H9 (cell line): Measurements from ENCODE around the gene FBN2. TPM values are rescaled to one million over a fixed set of nuclear protein-coding genes. Genes with fewer than 3 reads are reported as not detected.

Source experiments
- DNase-seq: peaks from one replicate; pipeline ENCODE4 v3.0.0-alpha.2; 2017
- H2AFZ ChIP-seq: one replicate; pipeline ENCODE4 v1.6.1; 2013; ENCODE audit warnings: mild to moderate bottlenecking, low read length, control low read depth, moderate library complexity
- H2AK5ac ChIP-seq: 2 replicates; pipeline ENCODE4 v1.6.1; 2013; ENCODE audit warnings: low read length, control low read depth, mixed read lengths; ENCODE audit not compliant: insufficient read length
- H2BK120ac ChIP-seq: one replicate; pipeline ENCODE4 v1.6.1; 2013; ENCODE audit warnings: low read depth, mild to moderate bottlenecking, low read length, control low read depth, inconsistent platforms; ENCODE audit not compliant: poor library complexity, severe bottlenecking
- H2BK12ac ChIP-seq: 2 replicates; pipeline ENCODE4 v1.6.1; 2013; ENCODE audit warnings: low read length, control low read depth, mixed read lengths, low read depth; ENCODE audit not compliant: insufficient read length
- H2BK15ac ChIP-seq: 2 replicates; pipeline ENCODE4 v1.6.1; 2013; ENCODE audit warnings: low read depth, low read length, control low read depth
- H2BK20ac ChIP-seq: one replicate; pipeline ENCODE4 v1.6.1; 2013; ENCODE audit warnings: low read depth, mild to moderate bottlenecking, low read length, control low read depth, inconsistent platforms; ENCODE audit not compliant: poor library complexity, severe bottlenecking
- H2BK5ac ChIP-seq: 2 replicates; pipeline ENCODE4 v1.6.1; 2013; ENCODE audit warnings: low read length, control low read depth, mixed read lengths; ENCODE audit not compliant: insufficient read length
- H3K14ac ChIP-seq: 2 replicates; pipeline ENCODE4 v1.6.1; 2013; ENCODE audit warnings: low read length, control low read depth; ENCODE audit not compliant: insufficient read depth
- H3K18ac ChIP-seq: 2 replicates; pipeline ENCODE4 v1.6.1; 2013; ENCODE audit warnings: low read depth, mild to moderate bottlenecking, mixed read lengths, low read length, control low read depth; ENCODE audit not compliant: insufficient read length
- H3K23ac ChIP-seq: 2 replicates; pipeline ENCODE4 v1.6.1; 2013; ENCODE audit warnings: low read length, control low read depth, mixed read lengths, low read depth; ENCODE audit not compliant: insufficient read length
- H3K23me2 ChIP-seq: 2 replicates; pipeline ENCODE4 v1.6.1; 2013; ENCODE audit warnings: low read depth, mild to moderate bottlenecking, mixed read lengths, low read length, control low read depth; ENCODE audit not compliant: insufficient read length, poor library complexity, severe bottlenecking
- H3K27ac ChIP-seq: 2 replicates; pipeline ENCODE4 v1.5.1; 2013; ENCODE audit warnings: low read length, control low read depth, mixed read lengths, low read depth; ENCODE audit not compliant: insufficient read length
- H3K27me3 ChIP-seq: 2 replicates; pipeline ENCODE4 v1.6.1; 2013; ENCODE audit warnings: low read length, control low read depth, inconsistent platforms; ENCODE audit not compliant: insufficient read depth
- H3K4ac ChIP-seq: 2 replicates; pipeline ENCODE4 v1.6.1; 2013; ENCODE audit warnings: low read depth, mild to moderate bottlenecking, control low read depth, inconsistent platforms, low read length, moderate library complexity
- H3K4me1 ChIP-seq: 2 replicates; pipeline ENCODE4 v1.6.1; 2013; ENCODE audit warnings: low read length, control low read depth, inconsistent platforms; ENCODE audit not compliant: insufficient read depth
- H3K4me2 ChIP-seq: 2 replicates; pipeline ENCODE4 v1.6.1; 2013; ENCODE audit warnings: low read length, control low read depth, mixed read lengths; ENCODE audit not compliant: insufficient read length, insufficient read depth
- H3K56ac ChIP-seq: 2 replicates; pipeline ENCODE4 v1.6.1; 2013; ENCODE audit warnings: low read depth, mild to moderate bottlenecking, mixed read lengths, low read length, control low read depth; ENCODE audit not compliant: insufficient read length
- H3K79me1 ChIP-seq: 2 replicates; pipeline ENCODE4 v1.6.1; 2013; ENCODE audit warnings: low read depth, mild to moderate bottlenecking, moderate library complexity, low read length, control low read depth, inconsistent platforms; ENCODE audit not compliant: insufficient read depth, poor library complexity, severe bottlenecking
- H3K79me2 ChIP-seq: 2 replicates; pipeline ENCODE4 v1.6.1; 2013; ENCODE audit warnings: low read length, control low read depth, inconsistent platforms; ENCODE audit not compliant: insufficient read depth
- H3K9ac ChIP-seq: 2 replicates; pipeline ENCODE4 v1.6.1; 2013; ENCODE audit warnings: low read length, control low read depth, mixed read lengths; ENCODE audit not compliant: insufficient read length; ENCODE audit errors: extremely low read depth
- H3K9me3 ChIP-seq: one replicate; pipeline ENCODE4 v1.6.1; 2013; ENCODE audit warnings: low read depth, low read length, inconsistent platforms; ENCODE audit not compliant: control insufficient read depth
- H3T11ph ChIP-seq: one replicate; pipeline ENCODE4 v1.6.1; 2013; ENCODE audit warnings: mild to moderate bottlenecking, low read length, control low read depth, inconsistent platforms
- H4K20me1 ChIP-seq: one replicate; pipeline ENCODE4 v1.6.1; 2013; ENCODE audit not compliant: control insufficient read depth, insufficient read length, insufficient read depth
- H4K5ac ChIP-seq: 2 replicates; pipeline ENCODE4 v1.6.1; 2013; ENCODE audit warnings: low read depth, mild to moderate bottlenecking, mixed read lengths, low read length, control low read depth; ENCODE audit not compliant: insufficient read length
- H4K8ac ChIP-seq: replicated peaks from 2 replicates; pipeline ENCODE4 v1.6.1; 2013; ENCODE audit warnings: low read length, control low read depth, mixed read lengths, low read depth; ENCODE audit not compliant: insufficient read length
- H4K91ac ChIP-seq: 2 replicates; pipeline ENCODE4 v1.6.1; 2013; ENCODE audit warnings: low read depth, mild to moderate bottlenecking, moderate library complexity, mixed read lengths, low read length, control low read depth; ENCODE audit not compliant: insufficient read length
- H3K27ac Mint-ChIP-seq, 3 experiments: 2 replicates in 2 of 3; 3 replicates in 1 of 3; pipeline ENCODE4 v1.8.0; 2020 to 2021; ENCODE audit warnings: mixed read lengths in 3 of 3, mild to moderate bottlenecking in 1 of 3, moderate library complexity in 1 of 3
- H3K27me3 Mint-ChIP-seq: 2 replicates; pipeline ENCODE4 v1.8.0; 2021; ENCODE audit warnings: low read depth, mild to moderate bottlenecking, moderate library complexity, mixed read lengths
- H3K36me3 Mint-ChIP-seq, 3 experiments: 2 replicates in 2 of 3; 3 replicates in 1 of 3; pipeline ENCODE4 v1.8.0; 2020 to 2021; ENCODE audit warnings: low read depth in 3 of 3, mixed read lengths in 3 of 3; ENCODE audit not compliant: insufficient read depth in 1 of 3
- H3K4me1 Mint-ChIP-seq, 2 experiments: 2 replicates each; pipeline ENCODE4 v1.8.0; 2020; ENCODE audit warnings: mixed read lengths in 2 of 2
- H3K4me3 Mint-ChIP-seq, 2 experiments: 2 replicates in 1 of 2; 3 replicates in 1 of 2; pipeline ENCODE4 v1.8.0; 2020 to 2021; ENCODE audit warnings: mild to moderate bottlenecking in 2 of 2, mixed read lengths in 2 of 2, moderate library complexity in 1 of 2
- H3K9me3 Mint-ChIP-seq, 2 experiments: 2 replicates in 1 of 2; 3 replicates in 1 of 2; pipeline ENCODE4 v1.8.0; 2020; ENCODE audit warnings: mild to moderate bottlenecking in 2 of 2, mixed read lengths in 2 of 2, moderate library complexity in 1 of 2
- WGBS: extraction: QIAGEN DNeasy Blood & Tissue Kit; methylation state at CpG from one replicate; pipeline ENCODE4 v1.1.7; 2013; ENCODE audit warnings: missing lambda C conversion rate, low lambda C conversion rate, mixed read lengths; ENCODE audit not compliant: insufficient read length; ENCODE audit errors: extremely low coverage; 5-methylcytosine and 5-hydroxymethylcytosine counted together
- total RNA-seq: library from RNA; stranded (reverse); gene quantifications from 2 replicates; pipeline ENCODE4 v1.2.1, GENCODE V29; 2021
- TF ChIP-seq, protein P1 (sequence below): fragments of 200-600 bp; sonication (generic); conservative IDR thresholded peaks from 3 replicates; pipeline ENCODE4 v1.8.0; 2021; ENCODE audit warnings: antibody characterized with exemption, mild to moderate bottlenecking

The FBN2 gene
- total RNA-seq, 1 experiment from 2014 or later, result 8.3 TPM

DNA sequence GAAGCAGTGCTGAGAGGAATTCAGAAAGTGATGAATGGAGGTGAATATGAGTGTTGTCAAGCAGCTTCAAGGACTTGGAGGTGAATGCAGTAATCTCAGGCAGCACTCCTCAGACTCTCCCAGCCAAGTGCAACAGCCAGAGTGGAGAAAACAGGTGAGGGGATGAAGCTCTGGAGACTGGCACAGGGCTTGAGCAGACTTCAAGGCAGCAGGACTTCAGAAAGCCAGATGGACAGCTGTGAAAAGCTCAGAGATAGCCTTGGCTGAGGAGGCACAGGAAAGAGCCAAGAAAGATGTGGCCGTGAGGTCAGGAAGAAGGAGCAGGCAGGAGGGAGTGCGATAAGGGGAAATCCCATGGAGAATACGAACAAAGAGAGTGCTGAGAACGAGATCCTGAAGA, 194.9 kb downstream of the FBN2 start:
- Histone ChIP-seq H2BK120ac (no peak overlapping the region), H4K8ac (no peak overlapping the region), H3K79me1 (no peaks in the 10 kb centered on the region), H2BK5ac (no peak overlapping the region), H2BK12ac (no peak overlapping the region), H3K23me2 (no peaks in the 10 kb centered on the region), H3K27ac (no peak overlapping the region), H2AFZ (no peak overlapping the region), H2BK15ac (no peak overlapping the region), H3K9ac (no peak overlapping the region), H3T11ph (no peak overlapping the region), H3K4ac (no peak overlapping the region), H3K9me3 (no peaks in the 10 kb centered on the region), H3K56ac (no peak overlapping the region), H3K4me2 (no peak overlapping the region), H2AK5ac (no peak overlapping the region), H3K27me3 (no peaks in the 10 kb centered on the region), H3K18ac (no peak overlapping the region), H3K4me1 (no peaks in the 10 kb centered on the region), H4K91ac (no peak overlapping the region), H3K23ac (no peak overlapping the region), H3K14ac (no peak overlapping the region), H3K79me2 (no peaks in the 10 kb centered on the region), H4K20me1 (no peaks in the 10 kb centered on the region), H2BK20ac (no peak overlapping the region), H4K5ac (no peak overlapping the region)
- H3K36me3 Mint-ChIP-seq, result peaks cover 8 to 24% (median 23%) of the 10 kb centered on the region in 3 experiments; a peak in 6 of 7 replicates
- H3K4me3 Mint-ChIP-seq, result no peak overlapping the region
- H3K27ac Mint-ChIP-seq, result no peak overlapping the region; a peak in 1 of 7 replicates
- no peaks in the 10 kb centered on the region; a peak in 2 of 4 replicates for H3K4me1 Mint-ChIP-seq
- TF ChIP-seq, protein P1, sequence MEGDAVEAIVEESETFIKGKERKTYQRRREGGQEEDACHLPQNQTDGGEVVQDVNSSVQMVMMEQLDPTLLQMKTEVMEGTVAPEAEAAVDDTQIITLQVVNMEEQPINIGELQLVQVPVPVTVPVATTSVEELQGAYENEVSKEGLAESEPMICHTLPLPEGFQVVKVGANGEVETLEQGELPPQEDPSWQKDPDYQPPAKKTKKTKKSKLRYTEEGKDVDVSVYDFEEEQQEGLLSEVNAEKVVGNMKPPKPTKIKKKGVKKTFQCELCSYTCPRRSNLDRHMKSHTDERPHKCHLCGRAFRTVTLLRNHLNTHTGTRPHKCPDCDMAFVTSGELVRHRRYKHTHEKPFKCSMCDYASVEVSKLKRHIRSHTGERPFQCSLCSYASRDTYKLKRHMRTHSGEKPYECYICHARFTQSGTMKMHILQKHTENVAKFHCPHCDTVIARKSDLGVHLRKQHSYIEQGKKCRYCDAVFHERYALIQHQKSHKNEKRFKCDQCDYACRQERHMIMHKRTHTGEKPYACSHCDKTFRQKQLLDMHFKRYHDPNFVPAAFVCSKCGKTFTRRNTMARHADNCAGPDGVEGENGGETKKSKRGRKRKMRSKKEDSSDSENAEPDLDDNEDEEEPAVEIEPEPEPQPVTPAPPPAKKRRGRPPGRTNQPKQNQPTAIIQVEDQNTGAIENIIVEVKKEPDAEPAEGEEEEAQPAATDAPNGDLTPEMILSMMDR, result no peak
- no peak for DNase-seq
- no CpG with 5 or more reads among the region's 4 CpGs for WGBS
- no peaks in the 10 kb centered on the region for H3K9me3 Mint-ChIP-seq
- H3K27me3 Mint-ChIP-seq, result no peaks in the 10 kb centered on the region
